GM21723 (cell line): ENCODE data around the gene RALGAPA1.
"Not testable (repeated sequence)": the region's sequence is repeated elsewhere in the genome, so short reads cannot be mapped to it uniquely, and the experiment has no call there.

Experiments
- ATAC-seq: cut with Tn5 transposase; IDR thresholded peaks from one replicate; pipeline ENCODE4 v1.9.1; 2021; ENCODE audit warnings: mild to moderate bottlenecking, moderate library complexity; ENCODE audit not compliant: unreplicated experiment

The RALGAPA1 gene

DNA sequence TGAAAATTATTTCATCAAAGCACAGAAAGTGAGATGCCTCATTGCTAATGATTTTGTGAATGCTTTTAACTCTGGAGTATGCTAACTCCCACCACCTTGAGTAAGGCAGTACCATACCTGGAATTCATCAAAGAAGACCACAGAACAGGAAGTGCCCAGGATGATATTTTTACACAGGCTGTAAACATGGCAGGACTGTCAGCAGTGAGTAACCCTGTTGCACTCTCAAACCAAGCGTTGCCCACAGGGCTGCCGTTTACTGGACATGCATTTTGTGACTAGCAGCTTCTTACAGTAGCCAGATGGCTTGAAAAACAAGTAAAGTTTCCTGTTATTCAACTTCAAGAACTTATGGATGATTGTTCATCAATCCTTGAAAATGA lies 42.4 kb downstream of the RALGAPA1 start:
- no peak for ATAC-seq

DNA sequence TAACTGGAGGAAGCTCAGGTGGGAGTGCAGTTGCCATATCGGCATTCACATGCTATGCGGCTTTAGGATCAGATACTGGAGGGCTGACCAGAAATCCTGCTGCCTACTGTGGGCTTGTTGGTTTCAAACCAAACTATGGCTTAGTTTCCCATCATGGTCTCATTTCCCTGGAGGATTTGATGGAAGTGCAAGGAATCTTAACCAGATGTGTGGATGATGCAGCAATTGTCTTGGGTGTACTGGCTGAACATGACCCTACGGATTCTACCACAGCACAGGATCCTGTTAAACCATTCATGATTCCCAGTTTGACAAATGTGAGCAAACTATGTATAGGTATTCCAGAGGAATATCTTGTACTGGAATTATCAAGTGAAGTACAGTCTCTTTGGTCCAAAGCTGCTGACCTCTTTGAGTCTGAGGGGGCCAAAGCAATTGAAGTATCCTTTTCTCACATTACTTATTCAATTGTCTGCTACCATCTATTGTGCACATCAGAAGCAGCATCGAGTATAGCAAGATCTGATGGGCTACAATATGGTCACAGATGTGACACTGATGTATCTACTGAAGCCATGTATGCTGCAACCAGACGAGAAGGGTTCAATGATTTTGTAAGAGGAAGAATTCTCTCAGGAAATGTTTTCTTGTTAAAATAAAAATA lies 42.9 kb downstream of the RALGAPA1 start:
- ATAC-seq, result no peak

DNA sequence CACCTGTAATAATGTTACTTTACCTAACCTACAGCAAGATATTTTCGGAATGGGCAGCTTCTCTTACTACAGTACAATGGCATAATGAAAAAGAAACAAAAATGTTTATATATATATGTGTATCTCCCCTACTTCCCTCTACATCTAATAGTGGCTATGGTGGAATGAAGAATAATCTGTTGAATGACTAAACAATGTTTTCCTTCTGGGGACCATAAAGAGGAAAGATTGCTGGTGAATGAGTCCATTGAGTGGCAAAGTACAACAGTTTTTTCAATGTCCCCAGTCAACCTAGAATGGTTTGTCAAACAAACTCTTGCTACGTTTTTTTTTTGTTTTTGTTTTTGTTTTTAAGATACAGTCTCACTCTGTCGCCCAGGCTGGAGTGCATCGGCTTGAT lies 47.2 kb downstream of the RALGAPA1 start:
- no peak for ATAC-seq

DNA sequence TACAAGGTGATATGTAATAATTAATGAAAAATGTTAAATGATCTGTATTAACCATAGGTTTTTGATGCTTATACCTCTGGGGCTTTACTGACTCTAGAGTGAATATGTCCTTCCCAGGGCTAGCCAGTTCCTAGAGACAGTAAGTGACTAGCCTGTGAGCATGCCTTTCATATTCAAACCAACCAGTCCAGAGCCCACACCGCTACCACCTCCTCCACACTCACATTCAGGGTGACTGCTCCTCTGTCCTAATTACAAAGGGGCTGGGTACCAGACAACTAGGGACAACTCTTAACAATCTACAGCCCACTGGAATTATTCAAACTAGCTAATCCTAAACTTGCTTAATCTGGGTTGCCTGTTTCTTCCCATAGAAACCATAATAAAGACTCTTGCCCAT lies 49.0 kb downstream of the RALGAPA1 start:
- ATAC-seq, result no peak

DNA sequence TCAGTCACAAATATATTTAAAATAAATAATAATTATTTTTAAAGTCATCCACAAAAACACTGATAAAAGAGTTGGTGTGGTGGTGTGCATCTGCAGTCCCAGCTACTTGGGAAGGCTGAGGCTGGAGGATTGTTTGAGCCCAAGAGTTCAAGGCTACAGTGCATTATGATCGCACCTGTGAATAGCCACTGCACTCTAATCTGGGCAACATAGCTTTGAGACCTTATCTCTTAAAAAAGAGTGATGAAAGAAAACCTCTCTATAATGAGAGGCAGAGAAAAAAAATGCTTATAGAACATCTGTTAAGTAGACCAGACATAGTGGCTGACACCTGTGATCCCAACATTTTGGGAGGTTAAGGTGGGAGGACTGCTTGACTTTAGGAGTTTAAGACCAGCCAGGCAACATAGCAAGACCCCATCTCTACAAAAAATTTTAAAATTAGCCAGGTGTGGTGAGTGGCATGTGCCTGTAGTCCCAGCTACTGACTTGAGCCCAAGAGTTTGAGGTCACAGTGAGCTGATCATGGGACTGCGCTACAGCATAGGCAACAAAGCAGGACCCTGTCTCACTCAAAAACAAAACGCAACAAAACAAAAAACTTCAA lies 50.5 kb downstream of the RALGAPA1 start:
- ATAC-seq, result no peak

DNA sequence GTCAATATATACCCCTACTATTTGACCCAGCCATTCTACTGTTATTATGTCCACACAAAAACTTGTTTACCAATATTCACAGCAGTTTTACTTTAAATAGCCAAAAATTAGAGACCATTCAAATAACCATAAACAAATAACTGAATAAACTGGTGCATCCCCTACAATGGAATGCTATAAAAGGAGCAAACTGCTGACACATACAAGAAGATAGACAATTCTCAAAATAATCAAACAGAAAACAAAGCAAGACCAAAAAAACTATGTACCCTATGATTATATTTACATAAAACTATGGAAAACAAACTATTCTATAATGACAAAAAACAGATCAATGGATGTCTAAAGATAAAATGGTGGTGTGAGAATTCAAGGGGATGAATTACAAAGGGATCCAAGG lies 54.4 kb downstream of the RALGAPA1 start:
- no peak for ATAC-seq

DNA sequence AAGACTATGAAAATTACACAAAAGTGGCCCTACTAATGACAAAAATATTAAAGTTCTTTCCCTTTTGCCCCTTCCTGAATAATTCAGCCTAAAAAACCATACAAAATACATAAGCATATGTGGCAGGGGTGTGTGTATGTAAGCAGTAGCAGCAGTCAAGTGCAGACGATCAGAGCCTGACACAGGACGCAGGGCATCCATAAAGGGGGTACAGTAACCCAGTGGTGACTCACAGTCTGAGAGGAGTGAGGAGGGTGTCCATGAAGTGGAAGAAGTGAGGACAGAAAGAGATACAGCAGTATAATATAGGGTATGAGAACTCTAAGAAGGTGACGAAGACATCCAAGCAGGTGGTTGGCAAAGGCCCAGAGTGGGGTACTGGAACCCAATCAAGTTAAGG lies 56.7 kb downstream of the RALGAPA1 start:
- ATAC-seq, result no peak

DNA sequence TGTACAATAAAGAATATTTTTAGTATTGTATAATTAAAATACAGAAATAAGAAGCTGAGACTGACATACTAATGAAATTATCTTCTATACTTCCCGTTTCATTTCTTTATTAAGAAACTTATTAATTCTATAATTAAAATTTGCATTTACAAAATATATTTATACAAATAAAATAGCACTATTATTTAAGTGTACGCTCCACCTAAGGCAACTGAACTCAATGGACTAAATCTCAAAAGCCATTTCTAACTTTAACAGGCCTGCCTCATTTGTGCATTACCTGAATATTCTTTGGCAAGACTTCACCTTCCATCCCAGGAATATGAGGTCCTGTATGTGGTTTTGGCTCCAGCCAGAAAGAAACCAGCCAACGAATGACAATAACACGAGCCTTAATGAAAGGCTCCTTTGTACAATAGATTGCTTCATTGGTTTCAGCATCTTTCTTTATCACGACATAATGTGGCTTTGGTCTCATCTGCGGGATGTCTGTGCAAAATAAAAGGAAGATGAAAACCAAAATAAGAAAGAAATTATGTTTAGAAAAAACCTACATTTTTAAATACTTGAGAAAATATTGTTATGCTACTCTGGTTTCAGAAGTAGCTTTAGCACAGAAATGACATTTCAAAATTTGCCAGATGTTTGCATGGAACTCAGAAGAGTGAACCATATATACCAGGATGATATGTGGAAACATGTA lies 58.7 kb downstream of the RALGAPA1 start:
- ATAC-seq, result no peak

DNA sequence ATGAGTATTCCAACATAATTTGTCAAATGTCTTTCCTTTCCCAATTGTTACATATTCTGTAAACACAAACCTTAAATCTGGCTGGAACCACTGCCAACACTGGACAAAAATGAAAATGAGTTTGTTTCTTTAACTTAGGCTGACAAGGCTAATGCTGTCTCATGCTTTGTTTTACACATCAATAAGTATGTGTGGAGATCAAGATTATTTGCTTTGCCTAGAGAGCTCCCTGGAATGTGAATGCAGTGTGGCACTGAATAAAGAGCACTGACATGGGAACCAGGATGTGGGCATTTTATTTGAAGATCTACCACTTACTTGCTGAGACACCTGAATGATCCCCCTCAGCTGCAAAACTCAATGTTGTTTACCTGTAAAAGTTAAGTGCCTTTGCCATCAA lies 61.7 kb downstream of the RALGAPA1 start:
- no peak for ATAC-seq

DNA sequence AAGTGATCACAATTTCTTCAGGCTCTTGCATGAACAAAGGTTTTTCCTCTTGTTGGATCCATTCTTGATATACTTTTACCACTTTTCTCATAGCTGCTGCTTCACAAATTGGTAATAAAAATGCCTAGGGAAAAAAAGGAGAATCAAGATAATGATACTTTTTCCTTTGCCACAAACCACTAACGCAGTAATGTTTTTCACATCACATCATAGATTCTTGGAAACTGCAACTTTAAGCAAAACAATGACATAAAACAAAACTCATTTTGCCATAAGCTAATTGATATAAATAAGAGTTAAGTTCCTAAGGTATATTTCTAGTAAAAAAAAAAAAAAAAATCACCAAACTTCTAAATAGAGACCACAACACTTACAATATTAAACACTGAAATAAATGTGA lies 66.7 kb downstream of the RALGAPA1 start:
- ATAC-seq, result no peak

DNA sequence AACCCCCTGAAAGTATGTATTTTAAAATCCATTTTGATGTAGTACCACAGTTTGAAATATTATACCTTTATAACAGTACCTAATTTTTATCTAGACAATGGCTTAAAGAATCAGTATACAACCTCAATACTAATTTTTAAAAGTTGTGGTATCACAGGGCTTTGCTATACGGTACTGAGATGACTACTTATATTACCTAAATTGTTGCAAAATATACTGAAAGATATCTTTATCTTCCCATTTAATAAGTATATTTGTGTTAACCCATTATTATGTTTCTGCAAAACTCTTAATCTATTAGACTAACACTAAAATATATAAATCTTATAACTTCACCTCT lies 67.1 kb downstream of the RALGAPA1 start:
- no peak for ATAC-seq

DNA sequence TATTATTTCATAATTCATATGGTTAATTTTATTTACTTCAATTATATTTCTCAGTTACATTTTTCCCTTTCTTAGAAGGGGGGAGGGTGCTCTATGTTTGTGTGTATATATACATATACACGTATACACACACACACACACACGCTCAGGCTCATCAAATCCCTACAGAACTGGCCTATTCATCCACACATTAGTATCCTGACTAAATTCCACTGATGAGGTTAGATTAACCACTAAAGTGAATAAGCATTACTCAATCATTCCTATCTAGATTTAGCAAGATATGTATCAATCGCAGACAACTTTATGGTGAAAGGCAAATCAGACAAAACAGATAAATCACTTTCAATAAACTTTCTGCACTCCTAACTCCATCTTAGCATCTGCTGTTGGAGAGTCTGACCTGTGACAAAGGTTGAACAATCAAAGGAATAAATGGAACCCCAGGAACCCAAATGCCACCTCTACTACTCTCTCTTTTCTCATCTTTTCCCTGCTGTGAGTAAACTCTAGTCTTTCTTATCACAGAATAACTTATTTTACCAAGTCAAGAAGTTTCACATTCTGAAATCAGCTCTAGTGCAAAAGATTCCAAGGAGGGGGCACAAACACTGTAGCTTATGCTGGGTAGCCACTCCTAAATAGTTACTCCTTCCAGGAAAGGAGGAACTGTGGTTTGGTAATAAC lies 67.6 kb downstream of the RALGAPA1 start:
- no peak for ATAC-seq

DNA sequence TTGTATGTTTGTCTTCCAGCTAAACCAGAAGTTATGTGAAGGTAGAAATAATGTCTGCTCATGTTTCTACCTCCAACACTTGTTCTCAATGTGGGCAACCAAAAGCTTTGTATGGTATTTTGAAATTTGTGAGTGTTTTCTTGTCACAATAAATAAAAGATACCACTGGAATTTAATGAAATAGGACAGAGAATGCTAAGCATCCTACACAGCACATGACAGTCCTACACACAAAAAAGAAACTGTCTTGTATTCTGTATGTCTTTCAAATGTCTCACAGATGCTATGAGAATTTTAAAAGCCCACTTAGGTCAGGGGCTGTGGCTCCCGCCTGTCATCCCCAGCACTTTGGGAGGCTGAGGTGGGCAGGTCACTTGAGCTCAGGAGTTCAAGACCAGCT lies 68.9 kb downstream of the RALGAPA1 start:
- no peak for ATAC-seq

DNA sequence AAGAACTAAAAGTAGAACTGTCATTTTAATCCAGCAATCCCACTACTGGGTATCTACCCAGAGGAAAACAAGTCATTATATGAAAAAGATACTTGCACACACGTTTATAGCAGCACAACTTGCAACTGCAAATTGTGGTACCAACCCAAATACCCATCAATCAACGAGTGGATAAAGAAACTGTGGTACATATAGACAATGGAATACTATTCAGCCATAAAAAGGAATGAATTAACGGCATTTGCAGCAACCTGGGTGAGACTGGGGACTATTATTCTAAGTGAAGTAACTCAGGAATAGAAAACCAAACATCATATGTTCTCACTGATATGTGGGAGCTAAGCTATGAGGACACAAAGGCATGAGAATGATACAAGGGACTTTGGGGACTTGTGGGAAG lies 73.9 kb downstream of the RALGAPA1 start:
- not testable (repeated sequence) for ATAC-seq

DNA sequence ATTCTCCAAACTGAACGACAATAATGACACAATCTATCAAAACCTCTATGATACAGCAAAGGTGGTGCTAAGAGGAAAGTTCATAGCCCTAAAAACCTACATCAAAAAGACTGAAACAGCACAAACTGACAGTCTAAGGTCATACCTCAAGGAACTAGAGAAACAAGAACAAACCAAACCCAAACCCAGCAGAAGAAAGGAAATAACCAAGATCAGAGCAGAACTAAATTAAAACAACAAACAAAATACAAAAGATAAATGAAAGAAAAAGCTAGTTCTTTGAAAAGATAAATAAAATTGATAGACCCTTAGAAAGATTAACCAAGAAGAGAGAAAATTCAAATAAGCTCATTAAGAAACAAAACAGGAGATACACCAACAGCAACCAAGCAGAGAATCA lies 75.6 kb downstream of the RALGAPA1 start:
- not testable (repeated sequence) for ATAC-seq

DNA sequence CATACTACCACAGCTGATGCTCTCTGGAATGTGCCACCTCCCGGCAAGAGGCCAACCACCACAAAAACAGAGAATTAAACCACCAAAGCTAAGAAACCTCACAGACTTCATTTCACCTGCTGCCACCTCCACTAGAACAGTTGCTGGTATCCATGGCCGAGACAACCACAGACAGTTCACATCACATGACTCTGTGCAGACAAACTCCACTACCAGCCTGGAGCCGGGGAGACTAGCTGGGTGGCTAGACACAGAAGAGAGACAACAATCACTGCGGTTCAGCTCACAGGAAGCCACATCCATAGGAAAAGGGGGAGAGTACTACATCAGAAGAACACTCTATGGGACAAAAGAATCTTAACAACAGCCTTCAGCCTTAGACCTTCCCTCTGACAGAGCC lies 78.2 kb downstream of the RALGAPA1 start:
- ATAC-seq, result no peak

DNA sequence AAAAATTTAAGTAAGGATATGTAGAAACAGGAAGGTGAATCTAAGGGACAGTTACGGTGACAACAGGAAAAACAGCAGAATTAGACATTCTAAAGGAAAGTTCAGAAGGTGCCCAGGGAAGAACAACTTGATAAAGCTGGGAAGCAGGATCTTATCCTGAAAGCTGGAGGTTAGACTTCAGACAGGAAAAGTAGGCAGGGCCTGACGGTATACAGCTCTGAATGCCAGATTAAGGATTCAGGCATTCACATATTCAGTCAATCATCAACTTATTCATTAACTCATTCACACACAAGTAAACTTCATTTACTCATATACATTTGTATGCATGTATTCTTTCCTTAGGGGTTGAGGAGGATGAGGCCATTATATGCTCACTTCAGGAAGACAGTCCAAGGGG lies 81.3 kb downstream of the RALGAPA1 start:
- no peak for ATAC-seq

DNA sequence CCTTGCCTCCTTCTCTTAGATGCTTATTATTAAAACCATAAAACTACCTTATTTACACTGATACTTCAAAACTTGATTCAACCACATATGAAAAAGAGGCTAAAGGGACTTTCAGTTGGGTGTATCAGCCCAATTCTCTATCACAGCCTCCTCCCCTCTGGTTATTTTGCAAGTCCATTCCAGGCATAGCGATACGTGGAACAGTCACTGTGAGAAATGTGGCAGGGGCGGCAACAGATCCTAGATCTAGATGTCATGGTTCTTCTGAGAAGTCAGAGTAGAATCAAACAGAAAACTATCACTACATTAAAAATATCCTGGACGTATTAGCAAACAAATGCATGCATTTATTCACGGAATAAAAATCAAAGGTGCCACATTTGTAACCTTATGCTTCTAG lies 83.2 kb downstream of the RALGAPA1 start:
- ATAC-seq, result no peak

DNA sequence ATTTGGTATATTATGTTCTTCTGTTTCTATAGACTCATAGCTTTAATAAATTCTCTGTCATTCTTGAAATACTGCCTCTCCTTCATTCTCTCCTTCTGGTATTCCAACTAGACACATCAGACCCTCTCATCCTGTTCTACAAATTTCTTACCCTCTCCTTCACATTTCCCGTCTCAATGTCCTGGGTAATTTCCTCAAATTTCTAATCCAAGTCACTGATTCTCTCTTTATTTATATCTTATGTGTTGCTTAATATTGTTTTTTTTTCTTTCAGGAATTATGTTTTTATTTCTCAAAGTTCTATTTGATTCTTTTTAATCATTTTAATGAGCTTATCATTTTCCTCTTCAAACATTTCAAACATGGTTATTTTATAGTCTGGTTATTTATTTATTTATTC lies 94.0 kb downstream of the RALGAPA1 start:
- no peak for ATAC-seq

DNA sequence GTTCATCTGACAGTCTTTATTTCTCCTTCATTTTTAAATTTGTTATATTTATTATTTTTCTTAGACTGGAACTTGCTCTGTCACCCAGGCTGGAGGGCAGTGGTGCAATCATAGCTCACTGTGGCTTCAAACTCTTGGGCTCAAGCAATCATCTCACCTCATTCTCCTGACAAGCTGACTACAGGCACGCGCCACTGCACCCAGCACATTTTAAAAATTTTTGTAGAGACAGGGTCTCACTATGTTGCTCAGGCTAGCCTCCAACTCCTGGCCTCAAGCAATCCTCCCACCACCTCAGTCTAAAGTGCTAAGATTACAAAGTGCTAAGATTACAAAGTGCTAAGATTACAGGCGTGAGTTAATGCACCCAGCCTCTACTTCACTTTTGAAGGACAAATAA lies 96.6 kb downstream of the RALGAPA1 start:
- no peak for ATAC-seq

DNA sequence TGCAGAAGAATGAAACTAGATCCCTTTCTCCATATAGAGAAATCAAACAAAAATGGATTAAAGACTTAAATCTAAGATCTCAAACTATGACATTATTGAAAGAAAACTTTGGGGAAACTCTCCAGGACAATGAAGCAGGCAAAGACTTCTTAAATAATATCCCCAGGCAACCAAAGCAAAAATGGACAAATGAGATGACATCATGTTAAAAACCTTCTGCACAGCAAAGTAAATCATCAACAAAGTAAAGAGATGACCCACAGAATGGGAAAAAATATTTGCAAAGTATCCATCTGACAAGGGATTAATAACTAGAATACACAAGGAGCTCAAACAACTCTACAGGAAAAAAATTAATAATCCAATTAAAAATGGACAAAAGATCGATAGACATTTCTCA lies 101.0 kb downstream of the RALGAPA1 start:
- ATAC-seq, result no peak

DNA sequence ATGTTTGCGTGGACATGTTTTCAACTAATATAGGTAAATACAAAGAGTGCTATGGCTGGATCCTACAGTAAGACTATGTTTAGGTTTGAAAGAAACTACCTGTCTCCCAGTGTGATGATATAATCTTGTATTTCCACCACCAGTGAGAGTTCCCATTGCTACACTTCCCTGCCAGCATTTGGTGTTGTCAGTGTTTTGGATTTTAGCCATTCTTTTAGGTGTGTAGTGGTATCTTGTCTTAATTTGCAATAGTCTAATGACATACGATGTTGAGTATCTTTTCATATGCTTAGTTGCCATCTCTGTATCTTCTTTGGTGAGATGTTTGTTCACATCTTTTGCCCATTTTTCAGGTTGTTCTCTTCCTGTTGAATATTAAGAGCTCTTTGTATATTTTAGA lies 103.5 kb downstream of the RALGAPA1 start:
- ATAC-seq, result no peak
